Ishikawa (cell line): ENCODE results near the gene BPTF.

Source experiments
- CEBPB ChIP-seq: IDR thresholded peaks from 2 replicates; pipeline ENCODE4 v1.6.1; 2012
- CREB1 ChIP-seq: IDR thresholded peaks from 2 replicates; pipeline ENCODE4 v1.6.1; 2012; ENCODE audit warnings: low read depth
- EGR1 ChIP-seq: IDR thresholded peaks from 2 replicates; pipeline ENCODE4 v1.6.1; 2012
- EP300 ChIP-seq: IDR thresholded peaks from 2 replicates; pipeline ENCODE4 v1.6.1; 2012; ENCODE audit warnings: borderline replicate concordance
- FOXM1 ChIP-seq: IDR thresholded peaks from 2 replicates; pipeline ENCODE4 v1.6.1; 2012; ENCODE audit warnings: low read depth, borderline replicate concordance
- NFIC ChIP-seq: IDR thresholded peaks from 2 replicates; pipeline ENCODE4 v1.6.1; 2012
- RAD21 ChIP-seq: IDR thresholded peaks from 2 replicates; pipeline ENCODE4 v1.6.1; 2012; ENCODE audit warnings: low read depth
- TAF1 ChIP-seq: IDR thresholded peaks from 2 replicates; pipeline ENCODE4 v1.6.1; 2012; ENCODE audit warnings: low read depth, mild to moderate bottlenecking
- TCF12 ChIP-seq: IDR thresholded peaks from 2 replicates; pipeline ENCODE4 v1.6.1; 2012; ENCODE audit warnings: low read depth
- TEAD4 ChIP-seq: IDR thresholded peaks from 2 replicates; pipeline ENCODE4 v1.6.1; 2012
- YY1 ChIP-seq: IDR thresholded peaks from 2 replicates; pipeline ENCODE4 v1.6.1; 2012; ENCODE audit warnings: low read depth
- ZBTB7A ChIP-seq: IDR thresholded peaks from 2 replicates; pipeline ENCODE4 v1.6.1; 2012; ENCODE audit warnings: low read depth
- TF ChIP-seq, protein P1 (sequence below): IDR thresholded peaks from 2 replicates; pipeline ENCODE4 v1.6.1; 2012; ENCODE audit warnings: low read depth, mild to moderate bottlenecking
- TF ChIP-seq, protein P2 (sequence below): IDR thresholded peaks from 2 replicates; pipeline ENCODE4 v1.6.1; 2012
- TF ChIP-seq, protein P3 (sequence below): IDR thresholded peaks from 2 replicates; pipeline ENCODE4 v1.6.1; 2012

Gene BPTF

DNA sequence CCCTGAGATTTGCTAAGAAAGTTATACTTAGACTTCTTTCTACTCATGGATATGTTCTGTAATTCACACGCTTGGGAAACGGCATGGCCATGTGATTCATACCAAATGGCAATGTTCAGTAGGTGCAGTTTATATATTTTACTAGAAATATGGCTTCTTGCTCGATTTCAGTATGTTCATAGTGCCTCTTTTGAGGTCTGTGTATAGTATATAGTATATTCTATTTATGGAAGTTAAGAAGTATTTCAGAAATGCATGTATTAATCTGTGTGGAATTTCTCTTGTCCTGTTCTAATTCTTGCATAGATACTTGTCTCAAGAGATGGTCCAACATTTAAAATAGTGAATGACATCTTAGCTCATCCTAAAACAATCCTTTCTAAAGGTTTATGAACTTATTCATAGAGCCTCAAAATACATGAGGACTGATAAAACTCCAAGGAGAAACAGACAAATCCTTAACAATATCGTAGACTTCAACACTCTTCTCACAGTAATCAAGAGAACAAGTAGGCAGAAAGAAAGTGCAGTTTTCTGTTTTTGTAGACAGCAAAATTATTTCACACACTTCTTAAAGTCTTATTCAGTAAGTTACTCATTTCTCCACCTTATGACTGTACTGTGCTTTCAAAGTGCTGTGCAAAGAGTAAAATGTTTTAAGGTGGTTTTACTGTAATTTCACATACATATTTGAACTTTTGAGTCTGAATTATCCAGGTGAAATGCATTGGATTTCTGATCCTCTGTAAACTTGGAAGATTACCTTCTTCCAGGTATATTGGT, 11.1 kb downstream of the BPTF start:
- TF ChIP-seq, protein P1, sequence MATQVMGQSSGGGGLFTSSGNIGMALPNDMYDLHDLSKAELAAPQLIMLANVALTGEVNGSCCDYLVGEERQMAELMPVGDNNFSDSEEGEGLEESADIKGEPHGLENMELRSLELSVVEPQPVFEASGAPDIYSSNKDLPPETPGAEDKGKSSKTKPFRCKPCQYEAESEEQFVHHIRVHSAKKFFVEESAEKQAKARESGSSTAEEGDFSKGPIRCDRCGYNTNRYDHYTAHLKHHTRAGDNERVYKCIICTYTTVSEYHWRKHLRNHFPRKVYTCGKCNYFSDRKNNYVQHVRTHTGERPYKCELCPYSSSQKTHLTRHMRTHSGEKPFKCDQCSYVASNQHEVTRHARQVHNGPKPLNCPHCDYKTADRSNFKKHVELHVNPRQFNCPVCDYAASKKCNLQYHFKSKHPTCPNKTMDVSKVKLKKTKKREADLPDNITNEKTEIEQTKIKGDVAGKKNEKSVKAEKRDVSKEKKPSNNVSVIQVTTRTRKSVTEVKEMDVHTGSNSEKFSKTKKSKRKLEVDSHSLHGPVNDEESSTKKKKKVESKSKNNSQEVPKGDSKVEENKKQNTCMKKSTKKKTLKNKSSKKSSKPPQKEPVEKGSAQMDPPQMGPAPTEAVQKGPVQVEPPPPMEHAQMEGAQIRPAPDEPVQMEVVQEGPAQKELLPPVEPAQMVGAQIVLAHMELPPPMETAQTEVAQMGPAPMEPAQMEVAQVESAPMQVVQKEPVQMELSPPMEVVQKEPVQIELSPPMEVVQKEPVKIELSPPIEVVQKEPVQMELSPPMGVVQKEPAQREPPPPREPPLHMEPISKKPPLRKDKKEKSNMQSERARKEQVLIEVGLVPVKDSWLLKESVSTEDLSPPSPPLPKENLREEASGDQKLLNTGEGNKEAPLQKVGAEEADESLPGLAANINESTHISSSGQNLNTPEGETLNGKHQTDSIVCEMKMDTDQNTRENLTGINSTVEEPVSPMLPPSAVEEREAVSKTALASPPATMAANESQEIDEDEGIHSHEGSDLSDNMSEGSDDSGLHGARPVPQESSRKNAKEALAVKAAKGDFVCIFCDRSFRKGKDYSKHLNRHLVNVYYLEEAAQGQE, result no peak
- TF ChIP-seq CREB1 (no peak), ZBTB7A (no peak), TCF12 (no peak), TAF1 (no peak), EP300 (no peak), NFIC (no peak)
- TF ChIP-seq, protein P2, sequence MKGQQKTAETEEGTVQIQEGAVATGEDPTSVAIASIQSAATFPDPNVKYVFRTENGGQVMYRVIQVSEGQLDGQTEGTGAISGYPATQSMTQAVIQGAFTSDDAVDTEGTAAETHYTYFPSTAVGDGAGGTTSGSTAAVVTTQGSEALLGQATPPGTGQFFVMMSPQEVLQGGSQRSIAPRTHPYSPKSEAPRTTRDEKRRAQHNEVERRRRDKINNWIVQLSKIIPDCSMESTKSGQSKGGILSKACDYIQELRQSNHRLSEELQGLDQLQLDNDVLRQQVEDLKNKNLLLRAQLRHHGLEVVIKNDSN, result no peak

DNA sequence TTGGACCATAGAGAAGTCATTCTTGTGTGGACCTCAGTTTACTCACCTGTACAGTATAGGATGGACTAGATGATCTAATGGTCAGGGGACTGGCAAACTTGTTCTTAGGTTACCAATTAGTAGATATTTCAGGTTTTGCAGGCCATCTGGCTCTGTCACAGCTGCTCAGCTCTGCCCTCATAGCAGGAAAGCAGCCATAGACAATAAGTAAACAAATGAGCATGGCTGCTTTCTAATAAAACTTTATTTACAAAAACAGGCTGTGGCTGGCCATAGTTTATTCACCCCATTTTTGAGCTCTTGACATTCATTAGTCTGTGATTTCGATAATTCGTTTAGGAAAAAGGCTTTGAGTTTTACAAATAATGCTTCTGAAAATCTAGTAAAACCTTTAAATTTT, 12.7 kb downstream of the BPTF start:
- TF ChIP-seq TCF12, result no peak
- no peak for TF ChIP-seq YY1
- no peak for TF ChIP-seq NFIC
- no peak for TF ChIP-seq CREB1
- TF ChIP-seq, protein P3, sequence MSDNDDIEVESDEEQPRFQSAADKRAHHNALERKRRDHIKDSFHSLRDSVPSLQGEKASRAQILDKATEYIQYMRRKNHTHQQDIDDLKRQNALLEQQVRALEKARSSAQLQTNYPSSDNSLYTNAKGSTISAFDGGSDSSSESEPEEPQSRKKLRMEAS, result no peak
- TF ChIP-seq TEAD4, result no peak
- TF ChIP-seq, protein P2, result no peak
- TF ChIP-seq EGR1, result no peak
- TF ChIP-seq, protein P1, result no peak
- TF ChIP-seq EP300, result no peak
- TF ChIP-seq ZBTB7A, result no peak
- TF ChIP-seq FOXM1, result no peak
- no peak for TF ChIP-seq RAD21
- TF ChIP-seq TAF1, result no peak

DNA sequence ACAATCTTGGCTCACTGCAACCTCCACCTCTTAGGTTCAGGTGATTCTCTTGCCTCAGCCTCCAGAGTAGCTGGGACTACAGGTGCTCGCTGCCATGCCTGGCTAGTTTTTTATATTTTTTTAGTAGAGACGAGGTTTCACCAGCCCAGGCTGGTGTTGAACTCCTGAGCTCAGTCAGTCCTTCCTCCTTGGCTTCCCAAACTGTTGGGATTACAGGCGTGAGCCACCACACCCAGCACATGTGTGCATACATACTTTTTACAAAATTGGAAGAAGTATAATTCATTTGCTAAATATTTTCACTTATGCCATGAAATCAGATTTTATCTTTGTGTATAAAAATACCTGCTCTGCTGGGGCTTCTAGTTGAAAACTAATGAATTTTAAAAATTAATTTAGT, 13.2 kb downstream of the BPTF start:
- TF ChIP-seq TEAD4, result no peak
- TF ChIP-seq, protein P3, result no peak
- no peak for TF ChIP-seq TAF1
- TF ChIP-seq NFIC, result no peak
- no peak for TF ChIP-seq CEBPB
- TF ChIP-seq, protein P1, result no peak
- TF ChIP-seq CREB1, result no peak

DNA sequence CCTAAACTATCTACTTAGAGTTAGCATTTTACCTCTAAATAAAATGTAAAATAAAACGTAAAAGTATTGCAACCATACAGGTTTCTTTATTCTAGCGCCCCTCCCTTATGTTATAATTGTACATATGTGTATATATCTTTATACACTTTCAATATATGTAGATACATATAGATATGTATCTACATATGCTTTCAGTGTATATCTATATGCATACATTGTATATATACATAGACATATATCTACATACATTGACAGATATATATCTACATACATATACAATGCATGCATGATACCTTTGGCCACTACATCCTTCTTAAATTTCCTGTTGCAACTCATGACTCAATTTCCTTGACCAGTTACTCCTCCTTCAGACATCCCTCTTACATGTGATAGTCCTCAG, 16.7 kb downstream of the BPTF start:
- no peak for TF ChIP-seq TEAD4
- TF ChIP-seq NFIC, result no peak
- TF ChIP-seq TCF12, result no peak
- no peak for TF ChIP-seq RAD21
- TF ChIP-seq EP300, result no peak
- no peak for TF ChIP-seq CREB1
- TF ChIP-seq, protein P3, result no peak
- no peak for TF ChIP-seq EGR1
- TF ChIP-seq YY1, result no peak
- TF ChIP-seq, protein P2, result no peak
- no peak for TF ChIP-seq ZBTB7A
- no peak for TF ChIP-seq CEBPB
- TF ChIP-seq, protein P1, result no peak
